ENCODE data around the gene EAF1.
A peak's percentile ranks its signal among the peaks of the same experiment; 100 is the strongest.
"Not testable (repeated sequence)": the region's sequence is repeated elsewhere in the genome, so short reads cannot be mapped to it uniquely, and the experiment has no call there.

Gene EAF1

DNA sequence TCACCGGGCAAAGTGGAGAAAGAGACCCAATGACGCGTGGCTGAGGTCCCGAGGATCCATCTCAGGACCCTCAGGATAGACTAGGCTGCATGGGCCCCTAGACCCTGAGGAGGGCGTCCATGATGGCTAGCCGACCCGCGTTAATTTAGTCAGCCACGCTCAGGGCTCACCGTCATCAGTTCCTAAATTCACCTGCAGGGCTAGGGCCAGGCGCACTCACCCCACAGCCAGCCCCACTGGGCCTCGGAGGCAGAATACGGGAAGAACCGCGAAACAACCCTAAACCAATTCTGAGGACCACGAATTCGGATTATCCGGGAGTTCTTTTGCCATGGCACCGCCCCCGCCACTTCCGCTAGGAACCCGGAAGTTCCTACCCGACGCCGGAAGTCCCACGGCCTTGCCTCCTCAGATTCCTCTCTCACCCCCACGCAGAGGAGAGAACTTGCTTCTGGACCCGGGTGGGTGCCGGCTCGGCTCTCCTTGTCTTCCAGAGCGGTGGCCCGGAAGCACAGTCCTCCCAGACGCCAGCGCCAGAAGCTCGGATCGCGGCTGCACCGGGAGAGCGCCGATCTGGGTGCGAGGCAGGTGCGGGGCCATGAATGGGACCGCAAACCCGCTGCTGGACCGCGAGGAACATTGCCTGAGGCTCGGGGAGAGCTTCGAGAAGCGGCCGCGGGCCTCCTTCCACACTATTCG, at the start of gene EAF1, which contains the start of gene METTL6:
TSS of gene EAF1 (plus strand) at position 417 of the 699 bp plus-strand sequence. CDS start at position 599, 182 bp downstream.
TSS of gene METTL6 (minus strand) at position 363 of the 699 bp plus-strand sequence. CDS start 1,033 bp downstream, outside the sequence.
- DNase-seq (ENCODE audit: low read depth in 3 of 3), result peak; percentile 71 to 75 (median 74)

DNA sequence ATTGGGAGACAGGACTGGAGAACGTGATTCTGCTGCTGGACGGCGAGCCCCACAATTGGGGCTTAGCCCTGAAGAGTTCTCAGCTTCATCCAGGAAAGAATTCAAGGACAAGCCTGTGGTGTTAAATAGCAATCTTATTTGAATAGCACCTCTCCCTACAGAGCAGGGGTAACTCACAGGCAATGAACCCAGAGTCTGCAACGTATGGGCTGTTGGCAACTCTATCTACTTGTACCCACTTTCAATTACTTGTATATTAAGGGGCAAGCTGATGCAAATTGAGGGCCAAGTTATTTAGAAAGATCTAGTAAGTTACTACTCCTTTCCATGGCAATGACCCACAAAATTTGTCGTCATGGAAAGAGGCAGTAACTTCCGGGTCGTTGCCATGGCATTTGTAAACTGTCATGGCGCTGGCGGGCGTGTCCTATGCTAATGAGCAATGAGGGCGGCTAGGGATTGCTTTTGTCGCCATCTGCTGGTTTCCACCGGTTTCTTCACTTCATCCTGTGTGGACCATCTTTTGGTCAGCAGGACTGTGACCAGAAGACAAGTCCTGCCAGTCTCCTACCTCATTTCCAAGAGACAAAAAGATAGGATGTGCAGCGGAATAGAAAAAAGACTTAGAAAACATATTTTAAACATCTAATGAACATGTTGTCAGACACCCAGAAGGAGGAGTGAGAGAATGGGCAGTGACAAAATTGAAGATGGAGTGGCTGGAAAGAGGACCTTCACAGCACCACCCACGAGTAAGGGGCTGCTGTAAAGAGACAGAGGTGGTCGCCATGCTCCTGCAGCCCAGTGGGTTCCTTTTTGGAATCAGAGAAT, 49.2 kb upstream of the EAF1 start:
- DNase-seq (ENCODE audit: low read depth in 3 of 3), result peak; percentile 68 to 90 (median 86)

DNA sequence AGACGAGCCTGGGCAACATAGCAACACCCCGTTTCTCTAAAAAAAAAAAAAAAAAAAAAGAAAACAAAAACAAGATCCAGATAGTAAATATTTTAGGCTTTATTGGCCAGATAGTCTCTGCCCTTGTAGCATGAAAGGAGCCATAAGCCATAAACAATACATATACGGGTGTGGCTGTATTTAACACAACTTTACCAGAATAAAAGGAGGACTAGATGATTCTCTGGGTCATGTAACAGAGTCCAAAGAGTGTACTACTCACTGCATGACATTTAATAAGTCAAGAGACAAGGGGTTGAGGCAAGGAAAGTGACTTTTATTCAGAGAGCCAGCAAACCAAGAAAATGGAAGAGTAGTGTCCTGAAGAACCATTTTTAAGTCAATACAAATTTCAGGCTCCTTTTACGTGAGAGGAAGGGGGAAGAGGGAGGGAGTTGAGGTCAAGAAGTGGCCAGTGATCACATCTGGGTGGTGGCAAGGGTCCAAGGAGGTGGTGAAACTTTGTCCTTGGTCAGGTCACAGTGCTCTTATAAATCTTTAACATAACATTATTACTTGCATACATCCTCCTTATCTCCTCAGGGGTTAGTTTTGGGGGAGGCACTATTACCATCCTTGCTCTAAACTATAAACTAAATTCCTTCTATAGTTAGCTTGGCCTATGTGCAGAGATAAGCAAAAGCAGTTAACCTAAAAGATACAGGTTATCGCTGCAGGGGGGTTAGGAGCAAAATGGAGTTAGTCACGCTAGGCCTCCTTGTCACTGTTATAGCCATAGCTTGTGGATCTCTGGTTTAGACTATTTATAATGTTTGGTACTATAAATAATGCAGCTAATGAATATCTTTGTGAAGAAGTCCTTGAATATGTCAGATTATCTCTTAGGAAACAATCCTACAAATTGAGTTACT, 46.2 kb upstream of the EAF1 start:
- no peak for DNase-seq (ENCODE audit: low read depth in 3 of 3)

DNA sequence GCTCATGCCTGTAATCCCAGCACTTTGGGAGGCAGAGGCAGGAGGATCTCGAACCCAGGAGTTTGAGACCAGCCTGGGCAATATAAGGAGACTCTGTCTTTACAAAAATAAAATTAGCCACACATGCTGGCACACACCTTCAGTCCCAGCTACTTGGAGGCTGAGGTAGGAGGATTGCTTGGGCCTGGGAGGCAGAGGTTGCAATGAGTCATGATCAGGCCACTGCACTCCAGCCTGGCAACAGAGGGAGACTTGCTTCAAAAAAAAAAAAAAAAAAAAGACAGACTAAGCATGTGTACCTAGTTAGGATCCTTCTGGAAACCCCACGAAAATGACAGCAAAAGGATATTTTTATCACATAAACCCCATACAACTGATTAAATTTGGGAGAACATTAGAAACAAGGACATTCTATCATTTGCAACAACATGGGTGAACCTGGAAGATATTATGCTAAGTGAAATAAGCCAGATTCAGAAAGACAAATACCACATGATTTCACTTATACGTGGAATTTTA, 44.9 kb upstream of the EAF1 start:
- no peak for DNase-seq (ENCODE audit: low read depth in 3 of 3)

DNA sequence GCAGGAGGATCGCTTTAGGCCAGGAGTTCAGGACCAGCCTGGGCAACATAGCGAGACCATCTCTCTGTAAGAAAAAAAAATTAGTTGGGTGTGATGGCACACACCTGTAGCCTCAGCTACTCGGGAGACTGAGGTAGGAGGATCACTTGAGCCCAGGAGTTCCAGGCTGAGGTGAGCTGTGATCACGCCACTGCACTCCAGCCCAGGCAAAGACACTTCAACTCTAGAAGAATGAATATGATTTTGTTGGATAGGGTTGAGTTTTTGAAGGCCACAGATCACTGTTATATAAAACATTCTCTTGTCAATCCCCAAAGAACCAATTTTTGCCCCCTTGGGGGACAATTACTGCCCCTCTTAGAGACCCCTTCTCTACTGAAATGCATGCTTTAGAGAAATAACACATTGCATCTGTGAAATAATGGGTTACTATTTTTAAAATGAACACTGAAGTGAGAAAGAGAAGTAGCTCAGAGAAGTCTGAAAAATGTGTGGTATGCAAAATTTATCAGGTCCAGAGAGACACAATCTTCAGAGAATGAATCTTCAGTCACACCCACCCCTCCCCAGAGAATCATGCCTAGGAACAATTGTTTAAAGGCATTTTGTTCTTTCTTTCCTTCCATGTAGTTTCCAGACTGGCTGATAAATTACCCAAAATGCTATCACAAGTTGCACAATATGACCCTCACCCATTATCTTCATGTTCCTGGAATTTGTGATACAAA, 42.7 kb upstream of the EAF1 start:
- DNase-seq (ENCODE audit: low read depth in 3 of 3), result no peak

DNA sequence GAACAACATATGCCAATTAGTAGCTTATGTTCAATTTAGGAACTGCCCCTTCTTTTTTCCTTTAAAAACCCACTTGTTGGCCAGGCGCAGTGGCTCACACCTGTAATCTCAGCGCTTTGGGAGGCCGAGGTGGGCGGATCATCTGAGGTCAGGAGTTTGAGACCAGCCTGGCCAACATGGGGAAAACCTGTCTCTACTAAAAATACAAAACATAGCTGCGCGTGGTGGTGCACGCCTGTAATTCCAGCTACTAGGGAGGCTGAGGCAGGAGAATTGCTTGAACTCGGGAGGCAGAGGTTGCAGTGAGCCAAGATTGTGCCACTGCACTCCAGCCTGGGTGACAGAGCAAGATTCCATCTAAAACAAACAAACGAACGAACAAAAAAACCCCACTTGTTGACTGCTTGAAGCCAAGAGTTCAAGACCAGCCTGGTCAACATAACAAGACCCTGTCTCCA, 42.1 kb upstream of the EAF1 start:
- not testable (repeated sequence) for DNase-seq (ENCODE audit: low read depth in 3 of 3)

DNA sequence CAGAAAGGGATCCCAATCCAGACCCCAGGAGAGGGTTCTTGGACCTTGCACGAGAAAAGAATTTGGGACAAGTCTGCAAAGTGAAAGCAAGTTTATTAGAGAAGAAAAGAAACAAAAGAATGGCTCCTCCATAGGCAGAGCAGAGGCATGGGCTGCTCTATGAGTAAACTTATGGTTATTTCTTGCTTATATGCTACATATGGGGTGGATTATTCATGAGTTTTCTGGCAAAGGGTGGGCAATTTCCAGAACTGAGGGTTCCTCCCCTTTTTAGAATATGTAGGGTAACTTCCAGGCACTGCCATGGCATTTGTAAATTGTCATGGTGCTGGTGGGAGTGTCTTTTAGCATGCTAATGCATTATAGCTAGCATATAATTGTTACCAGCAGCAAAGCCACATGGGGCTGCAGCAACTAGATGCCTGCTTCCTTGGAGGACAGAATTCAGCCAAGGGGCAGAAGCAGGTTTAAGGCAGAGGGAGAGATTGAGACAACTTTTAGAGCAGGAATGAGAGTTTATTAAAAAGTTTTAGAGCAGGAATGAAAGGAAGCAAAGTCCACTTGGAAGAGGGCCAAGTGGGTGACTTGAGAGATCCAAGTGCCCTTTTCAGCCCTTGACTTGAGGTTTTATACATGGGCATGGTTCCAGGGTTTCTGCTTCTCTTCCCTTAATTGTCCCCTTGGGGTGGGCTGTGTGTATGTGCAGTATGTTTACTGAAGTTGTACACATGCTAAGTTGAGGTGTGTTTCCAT, 41.3 kb upstream of the EAF1 start:
- no peak for DNase-seq (ENCODE audit: low read depth in 3 of 3)

DNA sequence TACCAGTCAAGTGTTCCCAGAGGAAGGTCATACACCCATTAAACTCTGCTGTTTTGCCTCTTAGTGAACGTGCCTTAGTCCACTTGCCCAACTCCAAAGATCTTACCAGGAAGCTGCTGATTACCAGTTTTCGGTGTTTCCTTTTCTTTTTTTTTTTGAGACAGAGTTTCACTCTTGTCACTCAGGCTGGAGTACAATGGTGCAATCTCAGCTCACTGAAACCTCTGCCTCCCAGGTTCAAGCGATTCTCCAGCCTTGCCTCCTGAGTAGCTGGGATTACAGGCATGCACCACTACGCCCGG, 40.8 kb upstream of the EAF1 start:
- not testable (repeated sequence) for DNase-seq (ENCODE audit: low read depth in 3 of 3)

DNA sequence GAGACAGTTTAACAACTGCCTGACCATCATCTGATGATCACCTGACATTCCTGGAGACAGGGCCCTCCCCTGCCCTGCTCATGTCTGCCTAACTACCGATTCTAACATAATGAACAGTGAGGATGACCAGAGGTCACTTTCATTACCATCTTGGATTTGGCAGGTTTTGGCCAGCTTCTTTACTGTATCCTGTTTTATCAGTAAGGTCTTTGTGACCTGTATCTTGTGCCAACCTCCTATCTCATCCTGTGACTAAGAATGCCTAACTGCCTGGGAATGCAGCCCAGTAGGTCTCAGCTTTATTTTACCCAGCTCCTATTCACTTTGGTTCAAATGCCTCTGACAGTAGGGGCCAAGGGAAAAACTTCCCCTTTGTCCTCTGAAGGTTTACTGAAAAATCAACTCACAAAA, 40.2 kb upstream of the EAF1 start:
- DNase-seq (ENCODE audit: low read depth in 3 of 3), result no peak

DNA sequence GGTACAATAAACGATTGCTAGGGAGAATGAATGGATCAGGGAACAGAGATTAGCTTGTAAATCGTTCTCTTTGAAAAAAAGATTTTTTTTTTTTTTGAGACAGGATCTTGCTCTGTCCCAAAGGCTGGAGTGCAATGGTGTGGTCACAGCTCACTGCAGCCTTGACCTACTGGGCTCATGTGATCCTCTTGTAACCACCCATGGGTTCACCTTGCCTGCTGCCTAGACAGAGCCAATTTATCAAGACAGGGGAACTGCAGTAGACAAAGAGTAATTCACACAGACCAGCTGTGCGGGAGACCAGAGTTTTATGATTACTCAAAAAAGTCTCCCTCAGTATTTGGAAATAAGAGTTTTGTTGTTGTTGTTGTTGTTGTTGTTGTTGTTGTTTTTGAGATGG, 39.7 kb upstream of the EAF1 start:
- no peak for DNase-seq (ENCODE audit: low read depth in 3 of 3)

DNA sequence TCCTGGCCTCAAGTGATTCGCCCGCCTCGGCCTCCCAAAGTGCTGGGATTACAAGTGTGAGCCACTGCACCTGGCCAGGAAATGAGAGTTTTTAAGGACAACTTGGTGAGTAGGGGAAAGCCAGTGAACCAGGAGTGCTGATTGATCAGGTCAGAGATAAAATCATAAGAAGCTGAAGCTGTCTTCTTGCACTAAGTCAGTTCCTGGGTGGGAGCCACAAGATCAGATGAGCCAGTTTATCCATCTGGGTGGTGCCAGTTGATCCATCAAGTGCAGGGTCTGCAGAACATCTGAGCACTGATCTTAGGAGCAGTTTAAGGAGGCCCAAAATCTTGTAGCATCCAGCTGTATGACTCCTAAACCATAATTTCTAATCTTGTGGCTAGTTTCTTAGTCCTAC, 39.1 kb upstream of the EAF1 start:
- not testable (repeated sequence) for DNase-seq (ENCODE audit: low read depth in 3 of 3)

DNA sequence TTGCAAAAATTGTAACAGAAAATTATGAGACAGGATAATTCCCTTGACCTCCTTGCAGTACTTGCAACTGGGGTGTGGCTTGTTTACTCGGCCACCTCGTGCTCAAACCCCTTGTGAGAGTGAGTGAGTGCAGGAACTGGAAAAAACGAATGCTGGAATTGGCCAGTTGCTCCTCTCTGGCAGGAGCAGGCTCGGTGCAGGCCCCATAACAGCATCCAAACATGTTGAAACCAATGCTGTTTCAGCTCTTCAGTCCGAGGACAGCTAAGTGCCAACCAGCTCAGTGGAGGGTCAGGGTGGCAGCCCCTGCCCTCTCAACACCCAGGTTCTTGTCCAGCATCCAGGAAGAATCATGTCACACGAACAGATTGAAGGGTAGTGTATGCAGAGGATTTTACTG, 36.9 kb upstream of the EAF1 start:
- no peak for DNase-seq (ENCODE audit: low read depth in 3 of 3)

DNA sequence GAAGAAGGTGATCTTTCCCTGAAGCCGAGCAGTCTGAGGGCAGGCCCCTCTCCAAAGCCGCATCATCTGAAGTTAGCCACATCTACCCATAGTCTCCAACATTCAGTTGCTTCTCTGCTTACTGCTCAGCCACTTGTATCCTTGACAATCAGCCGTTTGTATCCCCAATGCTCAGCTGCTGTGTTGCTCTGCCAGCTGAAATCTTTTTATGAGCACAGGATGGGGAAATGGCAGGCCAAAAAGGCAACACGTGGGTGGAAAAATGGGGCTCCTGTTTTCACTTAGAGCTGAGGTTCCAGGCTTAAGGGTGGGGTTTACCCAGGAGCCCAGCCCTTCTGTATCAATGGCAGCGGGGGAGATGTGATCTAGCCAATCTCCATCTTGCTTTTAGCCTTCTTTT, 36.4 kb upstream of the EAF1 start:
- DNase-seq (ENCODE audit: low read depth in 3 of 3), result no peak

DNA sequence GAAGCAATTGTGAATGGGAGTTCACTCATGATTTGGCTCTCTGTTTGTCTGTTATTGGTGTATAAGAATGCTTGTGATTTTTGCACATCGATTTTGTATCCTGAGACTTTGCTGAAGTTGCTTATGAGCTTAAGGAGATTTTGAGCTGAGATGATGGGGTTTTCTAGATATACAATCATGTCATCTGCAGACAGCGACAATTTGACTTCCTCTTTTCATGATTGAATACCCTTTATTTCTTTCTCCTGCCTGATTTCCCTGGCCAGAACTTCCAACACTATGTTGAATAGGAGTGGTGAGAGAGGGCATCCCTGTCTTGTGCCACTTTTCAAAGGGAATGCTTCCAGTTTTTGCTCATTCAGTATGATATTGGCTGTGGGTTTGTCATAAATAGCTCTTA, 34.1 kb upstream of the EAF1 start:
- DNase-seq (ENCODE audit: low read depth in 3 of 3), result not testable (repeated sequence)

DNA sequence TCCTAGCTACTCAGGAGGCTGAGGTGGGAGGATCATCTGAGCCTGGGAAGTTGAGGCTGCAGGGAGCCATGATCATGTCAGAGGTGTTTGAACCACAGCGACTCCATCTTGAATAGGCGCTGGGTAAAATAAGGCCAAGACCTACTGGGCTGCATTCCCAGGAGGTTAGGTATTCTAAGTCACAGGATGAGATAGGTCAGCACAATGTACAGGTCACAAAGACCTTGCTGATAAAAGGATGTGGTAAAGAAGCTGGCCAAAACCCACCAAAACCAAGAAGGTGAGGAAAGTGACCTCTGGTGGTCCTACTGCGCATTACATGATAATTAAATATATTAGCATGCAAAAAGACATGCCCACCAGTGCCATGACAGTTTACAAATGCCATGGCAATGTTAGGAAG, 28.7 kb upstream of the EAF1 start:
- not testable (repeated sequence) for DNase-seq (ENCODE audit: low read depth in 3 of 3)

DNA sequence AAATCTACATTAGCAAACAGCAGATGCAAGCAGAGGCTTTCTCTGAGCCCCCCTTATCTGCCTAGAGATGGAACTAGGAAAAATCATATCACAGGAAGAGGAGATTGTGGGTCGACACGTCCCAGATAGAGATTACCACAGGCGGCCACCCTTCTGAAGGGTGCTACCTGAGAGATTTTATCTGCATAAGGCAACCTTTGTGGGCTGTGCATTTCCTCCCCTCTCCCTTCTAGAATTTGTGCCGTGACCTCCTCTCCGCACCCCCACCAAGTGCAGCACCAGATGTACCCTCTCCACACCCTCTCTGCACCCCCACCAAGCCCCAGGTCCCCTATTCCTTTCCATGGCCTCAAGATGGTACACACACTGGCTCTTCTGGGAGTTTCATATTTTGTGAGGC, 27.4 kb upstream of the EAF1 start:
- no peak for DNase-seq (ENCODE audit: low read depth in 3 of 3)

DNA sequence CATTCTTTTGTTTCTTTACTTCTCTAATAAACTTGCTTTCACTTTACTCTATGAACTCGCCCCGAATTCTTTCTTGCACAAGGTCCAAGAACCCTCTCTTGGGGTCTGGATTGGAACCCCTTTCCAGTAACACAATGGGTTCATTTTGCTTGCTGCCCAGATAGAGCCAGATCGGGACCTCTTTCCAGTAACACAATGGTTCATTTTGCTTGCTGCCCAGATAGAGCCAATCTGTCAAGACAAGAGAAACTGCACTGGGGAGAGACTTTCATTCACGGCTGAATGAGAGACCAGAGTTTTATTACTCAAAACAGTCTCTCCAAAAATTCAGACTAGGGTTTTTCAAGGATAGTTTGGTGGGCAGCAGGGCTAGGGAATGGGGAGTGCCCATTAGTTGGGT, 25.5 kb upstream of the EAF1 start:
- DNase-seq (ENCODE audit: low read depth in 3 of 3), result no peak

DNA sequence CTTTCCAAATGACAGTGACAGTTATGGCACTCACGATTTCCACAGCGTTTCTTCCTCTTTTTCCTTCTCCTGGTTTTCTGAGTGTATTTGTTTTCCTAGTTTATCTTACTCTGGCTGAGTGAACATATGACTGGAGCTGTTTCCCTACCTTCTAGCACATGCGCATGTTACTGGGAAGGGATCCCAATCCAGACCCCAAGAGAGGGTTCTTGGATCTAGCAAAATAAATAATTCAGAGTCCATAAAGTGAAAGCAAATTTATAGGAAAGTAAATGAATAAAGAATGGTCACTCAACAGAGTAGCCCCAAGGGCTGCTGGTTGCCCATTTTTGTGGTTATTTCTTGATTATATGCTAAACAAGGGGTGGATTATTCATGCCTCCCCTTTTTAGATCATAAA, 23.9 kb upstream of the EAF1 start:
- no peak for DNase-seq (ENCODE audit: low read depth in 3 of 3)

DNA sequence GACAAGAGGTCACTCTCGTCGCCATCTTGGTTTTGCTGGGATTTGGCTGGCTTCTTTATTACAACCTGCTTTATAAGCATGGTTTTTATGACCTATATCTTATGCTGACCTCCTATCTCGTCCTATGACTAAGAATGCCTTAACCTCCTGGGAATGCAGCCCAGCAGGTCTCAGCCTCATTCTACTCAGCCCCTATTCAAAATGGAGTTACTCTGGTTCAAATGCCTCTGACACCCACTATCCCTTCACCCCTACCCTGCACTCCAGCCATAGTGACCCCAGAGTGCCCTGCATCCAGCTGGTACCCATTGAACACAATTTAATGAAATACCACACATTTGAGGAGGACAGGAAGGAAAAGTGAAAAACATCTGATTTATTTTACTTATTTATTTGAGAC, 23.4 kb upstream of the EAF1 start:
- no peak for DNase-seq (ENCODE audit: low read depth in 3 of 3)

DNA sequence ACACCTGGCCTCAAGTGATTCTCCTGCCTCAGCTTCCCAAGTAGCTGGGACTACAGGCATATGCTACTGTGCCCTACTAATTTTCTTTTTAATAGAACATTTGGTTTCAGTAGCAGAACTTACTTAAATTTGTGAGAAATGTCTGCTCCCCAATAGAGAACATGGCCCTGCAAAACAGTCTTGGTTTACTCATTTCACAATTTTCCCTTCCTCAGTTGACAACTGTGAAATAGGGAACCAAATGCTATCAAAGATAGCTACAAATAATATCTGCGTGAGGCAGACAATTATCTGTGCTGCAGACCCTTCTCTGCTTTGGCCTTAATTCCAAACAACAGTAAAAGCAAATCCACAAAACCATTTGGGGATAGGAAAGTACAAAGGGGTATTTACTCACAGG, 22.6 kb upstream of the EAF1 start:
- DNase-seq (ENCODE audit: low read depth in 3 of 3), result no peak

Measured in stimulated activated CD4-positive, alpha-beta T cell treated with anti-CD3 and anti-CD28 coated beads, TNF-alpha, amount 100 ng/mL, for 4 hours (primary cell).